Ecto neural progenitor cell (in vitro differentiated cells): Measurements from ENCODE around the gene HOXC9.

ENCODE experiments used
- DNase-seq: peaks from one replicate; pipeline ENCODE4 v3.0.0-alpha.2; 2018; ENCODE audit warnings: low spot score

HOXC9 gene

GRCh38 chr12:54028314-54029201, 28.6 kb downstream of the HOXC9 start, which contains the start of gene HOXC6:
Gene HOXC6 (plus strand): TSS chr12:54028440. CDS start chr12:54028522, 82 bp downstream.
- DNase-seq, result peak; percentile 67

- DNase-seq, result peak; percentile 69
Measured at GRCh38 chr12:54029529-54030441, 29.8 kb downstream of the HOXC9 start.

- no peak for DNase-seq
Measured at GRCh38 chr12:54030442-54030801, 30.5 kb downstream of the HOXC9 start.

- DNase-seq, result peak; percentile 71
Measured at GRCh38 chr12:54030889-54031471, 31.0 kb downstream of the HOXC9 start.

GRCh38 chr12:54031480-54031879, 31.5 kb downstream of the HOXC9 start:
- no peak for DNase-seq

GRCh38 chr12:54032086-54032619, 32.2 kb downstream of the HOXC9 start:
- no peak for DNase-seq

GRCh38 chr12:54032627-54033100, 32.7 kb downstream of the HOXC9 start, which contains the start of gene HOXC5:
Gene HOXC5 (plus strand): TSS chr12:54033050. CDS start chr12:54033123, 73 bp downstream.
- peak; percentile 93 for DNase-seq

GRCh38 chr12:54033106-54033979, 33.4 kb downstream of the HOXC9 start:
- peak; percentile 73 for DNase-seq

GRCh38 chr12:54033980-54034784, 34.2 kb downstream of the HOXC9 start:
- DNase-seq, result peak; percentile 71

- no peak for DNase-seq
Measured at GRCh38 chr12:54034785-54035310, 34.9 kb downstream of the HOXC9 start.

GRCh38 chr12:54035568-54036264, 35.8 kb downstream of the HOXC9 start:
- DNase-seq, result no peak

GRCh38 chr12:54036620-54037359, 36.8 kb downstream of the HOXC9 start:
- no peak for DNase-seq

- no peak for DNase-seq
Measured at GRCh38 chr12:54037360-54038283, 37.7 kb downstream of the HOXC9 start.

- no peak for DNase-seq
Measured at GRCh38 chr12:54038284-54038870, 38.4 kb downstream of the HOXC9 start.

- DNase-seq, result no peak
Measured at GRCh38 chr12:54038871-54039414, 39.0 kb downstream of the HOXC9 start.

- DNase-seq, result no peak
Measured at GRCh38 chr12:54039417-54040147, 39.6 kb downstream of the HOXC9 start.
